RWPE1 (cell line): ENCODE measurements around the gene SDE2.

Source experiments
- CTCF ChIA-PET: fragments of 350-600 bp; sonication (Branson Sonifier 250); formaldehyde crosslinking; extraction: SDS; loops from one replicate; lab custom pipeline; 2021; lab: Yijun Ruan, JAX
- POLR2A ChIA-PET: fragments of 400-600 bp; formaldehyde crosslinking; extraction: SDS; loops from one replicate; lab custom pipeline; 2020; ENCODE audit warnings: antibody characterized with exemption; ENCODE audit not compliant: low non-redundant PET; lab: Yijun Ruan, JAX
- DNase-seq: peaks from one replicate; pipeline ENCODE4 v3.0.0; 2012; ENCODE audit warnings: low spot score
- H3K27ac ChIP-seq: fragments of 450-650 bp; 2 replicates; pipeline ENCODE4 v1.5.1; 2017
- TF ChIP-seq, protein P1 (sequence below): fragments of 450-650 bp; conservative IDR thresholded peaks from 2 replicates; pipeline ENCODE4 v1.5.1; 2017; ENCODE audit warnings: low read depth, mild to moderate bottlenecking

The SDE2 gene

DNA sequence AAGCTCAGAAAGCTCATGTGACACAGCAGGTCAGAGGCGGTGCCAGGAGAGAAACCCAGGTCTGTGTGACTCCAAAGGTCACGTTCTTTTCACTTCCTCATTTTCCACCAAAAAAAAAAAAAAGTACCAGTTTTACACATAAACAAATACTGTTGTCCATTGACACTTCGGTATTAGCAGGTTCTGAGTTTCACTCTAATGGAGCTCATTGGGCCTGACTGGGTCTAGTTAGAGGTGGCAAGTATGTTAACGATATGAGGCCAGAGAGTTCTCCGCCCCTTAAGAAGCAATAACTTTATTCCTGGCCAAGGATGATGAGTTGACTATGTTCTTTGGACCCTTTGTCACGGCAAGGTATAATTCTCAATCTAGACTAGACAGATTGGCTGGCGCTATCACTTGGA is 30.0 kb upstream of the SDE2 start:
- TF ChIP-seq, protein P1, sequence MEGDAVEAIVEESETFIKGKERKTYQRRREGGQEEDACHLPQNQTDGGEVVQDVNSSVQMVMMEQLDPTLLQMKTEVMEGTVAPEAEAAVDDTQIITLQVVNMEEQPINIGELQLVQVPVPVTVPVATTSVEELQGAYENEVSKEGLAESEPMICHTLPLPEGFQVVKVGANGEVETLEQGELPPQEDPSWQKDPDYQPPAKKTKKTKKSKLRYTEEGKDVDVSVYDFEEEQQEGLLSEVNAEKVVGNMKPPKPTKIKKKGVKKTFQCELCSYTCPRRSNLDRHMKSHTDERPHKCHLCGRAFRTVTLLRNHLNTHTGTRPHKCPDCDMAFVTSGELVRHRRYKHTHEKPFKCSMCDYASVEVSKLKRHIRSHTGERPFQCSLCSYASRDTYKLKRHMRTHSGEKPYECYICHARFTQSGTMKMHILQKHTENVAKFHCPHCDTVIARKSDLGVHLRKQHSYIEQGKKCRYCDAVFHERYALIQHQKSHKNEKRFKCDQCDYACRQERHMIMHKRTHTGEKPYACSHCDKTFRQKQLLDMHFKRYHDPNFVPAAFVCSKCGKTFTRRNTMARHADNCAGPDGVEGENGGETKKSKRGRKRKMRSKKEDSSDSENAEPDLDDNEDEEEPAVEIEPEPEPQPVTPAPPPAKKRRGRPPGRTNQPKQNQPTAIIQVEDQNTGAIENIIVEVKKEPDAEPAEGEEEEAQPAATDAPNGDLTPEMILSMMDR, result no peak
- POLR2A ChIA-PET, result interaction anchor here (1.3 kb wide), 1 partner anchor 33 kb away, joined by 3 read pairs; the partner anchor contains the start of gene H3-3A
- no peak for DNase-seq
- H3K27ac ChIP-seq, result no peak overlapping the region
- CTCF ChIA-PET, result interaction anchor here (0.5 to 0.6 kb wide), 2 partner anchors 42 to 148 kb away, joined by 4 to 5 read pairs; no protein-coding TSS in a partner anchor

DNA sequence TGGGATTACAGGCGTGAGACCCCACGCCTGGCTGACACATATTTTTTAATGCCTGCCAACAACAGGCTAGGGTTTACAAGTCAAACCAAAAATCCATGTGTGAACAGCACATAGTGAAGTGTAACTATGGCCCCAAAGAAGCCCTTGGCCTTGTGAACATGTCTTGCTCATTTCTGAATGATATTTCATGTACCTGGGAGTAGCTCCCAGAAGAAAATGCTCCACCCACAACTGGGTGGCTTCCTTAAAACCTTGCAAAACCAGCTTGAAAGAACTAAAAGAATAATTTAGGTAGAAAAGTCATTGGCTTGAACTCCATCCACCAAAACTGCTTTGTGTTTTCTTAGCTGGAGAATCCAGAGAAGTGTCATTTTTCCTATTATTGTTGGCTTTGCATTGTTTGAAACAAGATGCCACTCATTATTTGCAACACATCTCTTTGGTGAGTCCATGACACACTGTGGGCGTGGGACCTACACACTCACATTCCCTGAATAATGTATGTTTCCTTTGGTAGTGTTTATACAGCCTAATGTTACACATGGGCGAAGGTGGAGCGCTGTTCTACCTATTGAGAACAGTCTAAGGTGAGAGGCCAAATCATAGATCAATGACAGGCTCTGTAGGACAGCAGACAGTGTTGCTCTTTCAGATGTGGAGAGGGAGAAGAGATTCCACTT is 28.5 kb upstream of the SDE2 start:
- ChIA-PET POLR2A (no interaction called here), CTCF (interaction anchor here (0.6 to 1.1 kb wide), 3 partner anchors 28 to 37 kb away, joined by 3 read pairs; no protein-coding TSS in a partner anchor)
- no peak for DNase-seq
- TF ChIP-seq, protein P1, result no peak
- no peak overlapping the region for H3K27ac ChIP-seq

DNA sequence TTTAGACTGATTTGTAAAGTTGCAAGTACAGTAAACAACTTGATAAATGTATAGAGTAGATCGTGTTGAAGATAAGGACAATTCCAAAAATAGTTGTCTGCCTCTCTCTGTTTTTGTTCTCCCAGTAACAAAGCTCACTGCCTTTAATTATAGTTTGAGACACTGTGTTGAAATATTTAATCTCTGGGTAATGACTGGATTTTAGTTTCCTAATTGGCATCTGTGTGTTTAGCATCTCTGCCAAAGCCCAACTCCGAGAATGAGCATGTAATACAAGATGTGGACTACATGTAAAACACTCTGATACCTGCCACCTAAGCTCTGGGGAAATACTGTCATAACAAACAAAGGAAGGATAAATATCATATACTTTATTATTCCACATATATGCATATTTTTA is 27.7 kb upstream of the SDE2 start:
- POLR2A ChIA-PET, result no interaction called here
- DNase-seq, result no peak
- H3K27ac ChIP-seq, result no peak overlapping the region
- CTCF ChIA-PET, result interaction anchor here (0.6 to 1.0 kb wide), 2 partner anchors 21 to 38 kb away, joined by 3 read pairs; no protein-coding TSS in a partner anchor
- TF ChIP-seq, protein P1, result no peak

DNA sequence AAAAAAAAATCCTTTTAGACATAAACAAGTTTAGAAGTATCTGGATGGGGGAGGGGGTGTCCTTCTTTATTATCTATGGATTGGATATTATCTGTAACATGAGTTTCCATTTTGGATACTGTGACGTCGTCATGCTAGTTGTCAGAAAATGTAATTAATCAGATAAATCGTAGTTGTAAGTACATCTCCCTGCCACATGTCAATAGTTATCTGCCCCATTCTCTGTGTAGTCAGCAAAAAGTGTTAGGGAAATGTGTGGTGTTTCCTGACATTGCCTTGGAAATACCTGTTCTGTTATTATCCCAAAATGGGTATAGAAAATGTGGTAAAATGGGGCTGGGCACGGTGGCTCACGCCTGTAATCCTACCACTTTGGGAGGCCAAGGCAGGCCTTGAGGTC is 24.6 kb upstream of the SDE2 start:
- H3K27ac ChIP-seq, result no peak overlapping the region
- TF ChIP-seq, protein P1, result no peak
- ChIA-PET POLR2A (no interaction called here), CTCF (no interaction called here)
- DNase-seq, result no peak

DNA sequence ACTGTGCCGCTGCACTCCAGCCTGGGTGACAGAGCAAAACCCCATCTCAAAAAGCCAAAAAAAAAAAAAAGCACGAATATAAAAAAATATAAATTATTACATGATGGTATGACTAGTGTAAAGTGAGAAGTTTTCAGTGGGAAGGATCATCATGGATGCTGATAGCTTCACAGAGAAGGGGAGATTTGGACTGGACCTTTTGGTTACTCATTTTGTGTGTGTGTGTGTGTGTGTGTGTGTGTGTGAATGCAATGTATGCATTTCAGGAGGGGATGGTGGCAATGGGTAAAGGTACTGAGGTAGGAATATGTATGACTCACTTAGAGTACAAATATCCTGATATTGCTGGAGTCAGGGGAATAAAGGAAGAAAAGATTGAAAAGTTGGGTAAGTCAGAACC is 22.7 kb upstream of the SDE2 start:
- TF ChIP-seq, protein P1, result no peak
- DNase-seq, result no peak
- POLR2A ChIA-PET, result no interaction called here
- H3K27ac ChIP-seq, result no peak overlapping the region
- CTCF ChIA-PET, result interaction anchor here (0.8 kb wide), 1 partner anchor 12 kb away, joined by 3 read pairs; no protein-coding TSS in a partner anchor

DNA sequence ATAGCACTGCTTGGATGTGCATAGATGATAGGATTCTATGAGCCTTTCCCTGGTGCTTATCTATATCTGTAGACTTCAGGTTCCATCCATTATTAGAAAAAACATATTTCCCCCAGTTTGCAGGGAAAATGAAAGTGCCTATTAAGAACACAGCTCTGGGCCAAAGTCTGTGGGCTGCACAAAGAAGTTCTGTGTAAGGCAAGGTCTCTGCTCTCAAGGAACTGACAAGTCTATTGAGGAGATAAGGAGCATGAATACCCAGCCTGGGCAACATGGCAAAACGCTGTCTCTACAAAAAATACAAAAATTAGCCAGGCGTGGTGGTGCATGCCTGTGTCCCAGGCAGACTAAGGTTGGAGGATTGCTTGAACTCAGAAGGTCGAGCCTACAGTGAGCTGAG is 22.3 kb upstream of the SDE2 start:
- CTCF ChIA-PET, result interaction anchor here (0.8 kb wide), 1 partner anchor 12 kb away, joined by 3 read pairs; no protein-coding TSS in a partner anchor
- H3K27ac ChIP-seq, result no peak overlapping the region
- DNase-seq, result no peak
- POLR2A ChIA-PET, result no interaction called here
- TF ChIP-seq, protein P1, result no peak
